Trophoblast cell (in vitro differentiated cells and primary cell): ENCODE measurements around the gene MVK.

ENCODE experiments used
- DNase-seq, 2 donors: peaks; one replicate each; pipeline ENCODE4 v3.0.0-alpha.2; 2016
- H2AFZ ChIP-seq: 2 replicates; pipeline ENCODE4 v1.6.1; 2013; ENCODE audit warnings: low read length, moderate library complexity, mild to moderate bottlenecking; ENCODE audit not compliant: insufficient read depth, poor library complexity
- H2AK5ac ChIP-seq: 2 replicates; pipeline ENCODE4 v1.6.1; 2013; ENCODE audit warnings: mild to moderate bottlenecking, low read length
- H2BK120ac ChIP-seq: 2 replicates; pipeline ENCODE4 v1.6.1; 2013; ENCODE audit warnings: low read length, mild to moderate bottlenecking, moderate library complexity; ENCODE audit not compliant: insufficient read depth, poor library complexity
- H2BK12ac ChIP-seq: 2 replicates; pipeline ENCODE4 v1.6.1; 2013; ENCODE audit warnings: mild to moderate bottlenecking, low read length, moderate library complexity
- H2BK5ac ChIP-seq: 2 replicates; pipeline ENCODE4 v1.6.1; 2013; ENCODE audit warnings: low read length, low read depth, moderate library complexity, mild to moderate bottlenecking; ENCODE audit not compliant: poor library complexity
- H3K14ac ChIP-seq: 2 replicates; pipeline ENCODE4 v1.6.1; 2013; ENCODE audit warnings: mild to moderate bottlenecking, low read length
- H3K18ac ChIP-seq: 2 replicates; pipeline ENCODE4 v1.6.1; 2013; ENCODE audit warnings: mild to moderate bottlenecking, low read length
- H3K23ac ChIP-seq: 2 replicates; pipeline ENCODE4 v1.6.1; 2013; ENCODE audit warnings: low read length
- H3K27ac ChIP-seq: 2 replicates; pipeline ENCODE4 v1.5.1; 2013; ENCODE audit warnings: low read depth, mild to moderate bottlenecking, inconsistent platforms, low read length, moderate library complexity
- H3K27me3 ChIP-seq: 2 replicates; pipeline ENCODE4 v1.6.1; 2013; ENCODE audit warnings: inconsistent platforms, mild to moderate bottlenecking, low read length, moderate library complexity; ENCODE audit not compliant: insufficient read depth
- H3K36me3 ChIP-seq, 2 experiments: 1 replicate in 1 of 2; 2 replicates in 1 of 2; pipeline ENCODE4 v1.6.1; 2013; ENCODE audit warnings: low read length in 2 of 2, mild to moderate bottlenecking in 2 of 2, moderate library complexity in 1 of 2; ENCODE audit not compliant: insufficient read depth in 2 of 2, control insufficient read depth in 1 of 2
- H3K4ac ChIP-seq: 2 replicates; pipeline ENCODE4 v1.6.1; 2013; ENCODE audit warnings: low read depth, mild to moderate bottlenecking, low read length, moderate library complexity
- H3K4me1 ChIP-seq, 2 experiments: 1 replicate in 1 of 2; 2 replicates in 1 of 2; pipeline ENCODE4 v1.6.1; 2013; ENCODE audit warnings: low read length in 2 of 2, mild to moderate bottlenecking in 2 of 2, moderate library complexity in 1 of 2; ENCODE audit not compliant: insufficient read depth in 2 of 2, control insufficient read depth in 1 of 2
- H3K4me2 ChIP-seq: 2 replicates; pipeline ENCODE4 v1.6.1; 2013; ENCODE audit warnings: inconsistent platforms, mild to moderate bottlenecking, low read length, moderate library complexity
- H3K4me3 ChIP-seq: 2 replicates; pipeline ENCODE4 v1.5.1; 2013; ENCODE audit warnings: mild to moderate bottlenecking, low read depth, low read length, inconsistent platforms
- H3K79me1 ChIP-seq: one replicate; pipeline ENCODE4 v1.6.1; 2013; ENCODE audit warnings: low read length
- H3K79me2 ChIP-seq: 2 replicates; pipeline ENCODE4 v1.6.1; 2013; ENCODE audit warnings: low read length, mild to moderate bottlenecking; ENCODE audit not compliant: control insufficient read depth, insufficient read depth, poor library complexity
- H3K9ac ChIP-seq: 2 replicates; pipeline ENCODE4 v1.6.1; 2013; ENCODE audit warnings: mild to moderate bottlenecking, low read length
- H3K9me3 ChIP-seq: 2 replicates; pipeline ENCODE4 v1.6.1; 2013; ENCODE audit warnings: low read depth, mild to moderate bottlenecking, control low read depth, inconsistent platforms, low read length; ENCODE audit not compliant: insufficient read depth
- H4K12ac ChIP-seq: 2 replicates; pipeline ENCODE4 v1.6.1; 2013; ENCODE audit warnings: low read depth, mild to moderate bottlenecking, low read length, moderate library complexity
- H4K8ac ChIP-seq: 2 replicates; pipeline ENCODE4 v1.6.1; 2013; ENCODE audit warnings: low read depth, mild to moderate bottlenecking, low read length, moderate library complexity
- H4K91ac ChIP-seq: one replicate; pipeline ENCODE4 v1.6.1; 2013; ENCODE audit warnings: low read depth, mild to moderate bottlenecking, low read length, moderate library complexity
- WGBS: extraction: QIAGEN DNeasy Blood & Tissue Kit; methylation state at CpG from one replicate; pipeline ENCODE4 v1.1.7; 2013; ENCODE audit warnings: missing lambda C conversion rate; ENCODE audit not compliant: insufficient read length, insufficient coverage; ENCODE audit errors: extremely low coverage; 5-methylcytosine and 5-hydroxymethylcytosine counted together

MVK gene

GRCh38 chr12:109578330-109578927, 4.8 kb downstream of the MVK start:
- no peak overlapping the region for H4K8ac ChIP-seq
- no peak overlapping the region for H3K9ac ChIP-seq
- no peak overlapping the region for H3K4me3 ChIP-seq
- H3K36me3 ChIP-seq, result peaks cover 47 to 57% of the 10 kb centered on the region in 2 experiments
- H3K4me2 ChIP-seq, result no peak overlapping the region
- H2BK120ac ChIP-seq, result no peak overlapping the region
- H3K27me3 ChIP-seq, result no peaks in the 10 kb centered on the region
- H3K23ac ChIP-seq, result no peak overlapping the region
- H4K12ac ChIP-seq, result no peak overlapping the region
- no peak overlapping the region for H3K4ac ChIP-seq
- no peak overlapping the region for H2BK12ac ChIP-seq
- H3K18ac ChIP-seq, result no peak overlapping the region
- no peak overlapping the region for H2AFZ ChIP-seq
- no CpG with 5 or more reads among the region's 8 CpGs for WGBS
- H3K4me1 ChIP-seq, result peaks cover 8 to 10% of the 10 kb centered on the region in 2 experiments
- no peak overlapping the region for H2AK5ac ChIP-seq
- no peak overlapping the region for H2BK5ac ChIP-seq
- no peaks in the 10 kb centered on the region for H3K9me3 ChIP-seq
- peaks cover 2% of the 10 kb centered on the region for H3K79me2 ChIP-seq
- no peak for DNase-seq
- H4K91ac ChIP-seq, result no peak overlapping the region
- no peak overlapping the region for H3K27ac ChIP-seq
- H3K14ac ChIP-seq, result no peak overlapping the region
- H3K79me1 ChIP-seq, result peaks cover 3% of the 10 kb centered on the region

DNA sequence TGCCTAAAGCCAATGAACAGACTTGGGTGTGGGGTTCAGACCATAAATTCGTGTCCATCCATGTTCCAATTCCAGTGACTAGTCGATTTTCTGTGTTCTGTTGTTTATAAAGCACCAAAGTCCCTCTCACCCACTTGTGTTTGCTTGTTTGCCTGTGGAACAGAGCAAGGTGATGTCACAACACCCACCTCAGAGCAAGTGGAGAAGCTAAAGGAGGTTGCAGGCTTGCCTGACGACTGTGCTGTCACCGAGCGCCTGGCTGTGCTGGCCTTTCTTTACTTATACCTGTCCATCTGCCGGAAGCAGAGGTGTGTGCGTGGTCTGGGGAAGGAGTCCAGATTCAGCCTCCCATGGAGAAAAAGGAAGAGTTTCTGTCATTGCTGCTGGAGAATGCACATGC, 6.0 kb downstream of the MVK start:
- no peak overlapping the region for H3K23ac ChIP-seq
- H2BK12ac ChIP-seq, result no peak overlapping the region
- H3K4ac ChIP-seq, result no peak overlapping the region
- no peak overlapping the region for H4K12ac ChIP-seq
- no peak overlapping the region for H3K9ac ChIP-seq
- peaks cover 5 to 6% of the 10 kb centered on the region in 2 experiments for H3K4me1 ChIP-seq
- H2AK5ac ChIP-seq, result no peak overlapping the region
- no peak overlapping the region for H4K91ac ChIP-seq
- no peak overlapping the region for H3K18ac ChIP-seq
- no peak overlapping the region for H3K4me2 ChIP-seq
- peaks cover 1% of the 10 kb centered on the region for H3K79me2 ChIP-seq
- H3K79me1 ChIP-seq, result no peaks in the 10 kb centered on the region
- no peak overlapping the region for H3K4me3 ChIP-seq
- H2BK120ac ChIP-seq, result no peak overlapping the region
- no peaks in the 10 kb centered on the region for H3K9me3 ChIP-seq
- no peak for DNase-seq
- peaks cover 53 to 64% of the 10 kb centered on the region in 2 experiments for H3K36me3 ChIP-seq
- no peak overlapping the region for H2BK5ac ChIP-seq
- no peaks in the 10 kb centered on the region for H3K27me3 ChIP-seq
- no peak overlapping the region for H4K8ac ChIP-seq
- no peak overlapping the region for H2AFZ ChIP-seq
- no peak overlapping the region for H3K14ac ChIP-seq
- H3K27ac ChIP-seq, result no peak overlapping the region
- WGBS, result no CpG with 5 or more reads among the region's 7 CpGs

DNA sequence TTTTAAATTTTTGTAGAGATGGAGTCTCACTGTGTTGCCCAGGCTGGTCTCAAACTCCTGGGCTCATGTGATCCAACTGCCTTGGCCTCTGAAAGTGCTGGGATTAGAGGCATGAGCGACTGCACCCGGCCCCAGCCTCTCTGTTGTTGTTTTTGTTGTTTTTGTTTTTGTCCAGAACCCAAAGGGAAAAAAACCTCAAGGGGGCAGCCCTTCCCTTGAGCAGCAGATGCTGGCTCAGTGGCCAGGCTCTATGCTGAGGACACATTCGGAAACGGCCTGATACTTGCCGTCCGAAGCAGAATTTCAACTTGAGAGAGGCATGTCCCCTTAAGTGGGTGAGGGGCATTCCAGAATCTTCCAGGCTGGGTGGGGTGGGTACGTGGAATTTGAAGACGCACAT, 6.7 kb downstream of the MVK start:
- H3K4ac ChIP-seq, result no peak overlapping the region
- H3K9me3 ChIP-seq, result no peaks in the 10 kb centered on the region
- no peak overlapping the region for H2AFZ ChIP-seq
- H4K8ac ChIP-seq, result no peak overlapping the region
- no peak overlapping the region for H4K91ac ChIP-seq
- no peak overlapping the region for H4K12ac ChIP-seq
- H3K36me3 ChIP-seq, result peaks cover 57 to 71% of the 10 kb centered on the region in 2 experiments
- no peak overlapping the region for H3K23ac ChIP-seq
- H3K4me2 ChIP-seq, result no peak overlapping the region
- H2AK5ac ChIP-seq, result no peak overlapping the region
- H3K27me3 ChIP-seq, result no peaks in the 10 kb centered on the region
- no peaks in the 10 kb centered on the region for H3K79me1 ChIP-seq
- H3K14ac ChIP-seq, result no peak overlapping the region
- peaks cover 3 to 4% of the 10 kb centered on the region in 2 experiments for H3K4me1 ChIP-seq
- H3K27ac ChIP-seq, result no peak overlapping the region
- H3K9ac ChIP-seq, result no peak overlapping the region
- no peak overlapping the region for H2BK5ac ChIP-seq
- no peaks in the 10 kb centered on the region for H3K79me2 ChIP-seq
- no peak overlapping the region for H2BK120ac ChIP-seq
- WGBS, result no CpG with 5 or more reads among the region's 8 CpGs
- no peak for DNase-seq
- H3K4me3 ChIP-seq, result no peak overlapping the region
- no peak overlapping the region for H2BK12ac ChIP-seq
- H3K18ac ChIP-seq, result no peak overlapping the region

DNA sequence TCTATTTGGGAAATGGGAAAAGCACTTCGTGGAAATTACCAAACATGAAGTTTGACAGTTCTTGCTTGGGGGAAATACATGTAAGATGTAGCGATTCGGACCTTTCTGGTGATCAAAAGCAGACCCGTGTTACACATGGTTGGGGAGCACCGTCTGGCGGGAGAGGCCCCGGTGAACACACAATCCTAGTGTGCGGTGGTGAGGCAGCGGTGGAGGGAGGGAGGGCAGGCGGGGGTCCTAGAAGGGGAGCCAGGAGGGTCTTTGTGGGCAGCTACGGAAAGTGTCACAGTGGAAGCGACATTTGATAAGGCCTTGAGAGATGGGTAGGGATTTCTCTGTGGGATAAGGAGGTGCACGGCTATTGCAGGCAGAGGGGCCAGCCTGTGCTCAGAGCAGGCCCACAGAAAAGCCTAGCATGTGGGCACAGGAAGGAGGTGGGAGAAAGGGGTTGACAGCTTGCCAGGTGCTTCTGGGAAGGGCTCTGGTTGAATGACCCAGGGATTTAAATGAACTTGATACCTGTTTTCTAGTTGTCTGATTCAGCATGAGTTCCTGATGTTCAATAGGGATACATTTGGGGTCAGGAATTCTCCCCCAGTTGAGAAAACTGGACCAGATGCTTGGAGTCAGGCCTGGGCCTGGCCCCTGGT, 7.2 kb downstream of the MVK start:
- Histone ChIP-seq H3K4me3 (no peak overlapping the region), H4K12ac (no peak overlapping the region), H3K4me1 (peaks cover 3 to 4% of the 10 kb centered on the region in 2 experiments), H3K23ac (no peak overlapping the region), H2AFZ (no peak overlapping the region), H4K91ac (no peak overlapping the region), H2BK120ac (no peak overlapping the region), H3K27me3 (no peaks in the 10 kb centered on the region), H4K8ac (peak overlapping the region; percentile 46), H3K14ac (no peak overlapping the region), H3K79me2 (no peaks in the 10 kb centered on the region), H2BK12ac (peak overlapping the region; percentile 42), H2AK5ac (no peak overlapping the region), H3K79me1 (no peaks in the 10 kb centered on the region), H3K9me3 (no peaks in the 10 kb centered on the region), H3K27ac (no peak overlapping the region), H2BK5ac (no peak overlapping the region), H3K4me2 (no peak overlapping the region), H3K4ac (no peak overlapping the region), H3K18ac (no peak overlapping the region), H3K36me3 (peaks cover 57 to 70% of the 10 kb centered on the region in 2 experiments), H3K9ac (no peak overlapping the region)
- WGBS, result no CpG with 5 or more reads among the region's 13 CpGs
- no peak for DNase-seq
